ENCODE data around the gene CT47B1.
"Not testable (repeated sequence)": the region's sequence is repeated elsewhere in the genome, so short reads cannot be mapped to it uniquely, and the experiment has no call there.

The CT47B1 gene

GRCh38 chrX:120875766-120876165 is at the start of gene CT47B1:
Gene CT47B1 (minus strand): TSS chrX:120875866. CDS start chrX:120875670, 196 bp downstream.
- DNase-seq: not testable (repeated sequence)

DNA sequence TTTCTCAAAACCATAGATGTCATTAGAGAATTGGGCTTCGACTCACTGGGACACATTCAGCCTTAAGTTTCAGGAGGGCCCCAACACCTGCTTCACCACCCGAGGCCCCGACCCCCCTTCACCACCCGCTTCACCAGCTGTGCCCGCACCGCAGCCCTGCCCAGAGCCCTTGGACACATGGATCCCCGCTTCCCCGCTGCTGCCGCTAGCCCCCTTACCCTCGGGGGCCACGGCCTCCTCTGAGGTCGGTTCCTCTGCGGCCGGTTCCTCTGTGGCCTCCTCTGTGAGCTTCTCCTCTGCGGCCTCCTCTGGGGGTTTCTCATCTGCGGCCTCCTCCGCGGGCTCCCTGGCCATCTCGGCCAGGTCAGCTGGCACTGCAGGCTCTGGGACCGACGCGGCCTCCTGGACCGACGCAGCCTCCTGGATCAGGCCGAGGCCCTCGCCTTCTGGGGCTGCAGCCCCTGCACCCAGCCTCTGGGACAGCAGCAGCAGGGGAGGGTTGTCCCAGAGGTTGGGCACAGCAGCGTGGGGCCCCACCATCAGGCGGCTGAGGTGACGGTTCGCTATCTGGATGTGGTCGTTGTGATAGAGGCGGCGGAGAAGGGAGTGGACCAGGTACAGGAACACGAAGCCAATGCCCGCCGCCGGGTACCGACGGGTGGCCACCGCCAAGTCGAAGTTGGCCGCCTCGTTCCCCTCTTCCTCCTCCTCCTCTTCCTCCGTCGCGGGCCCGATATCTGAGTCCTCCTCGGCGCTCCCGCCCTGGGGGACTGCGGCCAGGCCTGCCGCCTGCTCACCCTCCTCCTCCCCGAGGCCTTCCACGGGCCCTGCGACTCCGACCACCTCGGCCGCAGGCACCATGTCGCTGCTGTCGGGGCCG is 748 bp downstream of the CT47B1 start:
- no peak for DNase-seq

DNA sequence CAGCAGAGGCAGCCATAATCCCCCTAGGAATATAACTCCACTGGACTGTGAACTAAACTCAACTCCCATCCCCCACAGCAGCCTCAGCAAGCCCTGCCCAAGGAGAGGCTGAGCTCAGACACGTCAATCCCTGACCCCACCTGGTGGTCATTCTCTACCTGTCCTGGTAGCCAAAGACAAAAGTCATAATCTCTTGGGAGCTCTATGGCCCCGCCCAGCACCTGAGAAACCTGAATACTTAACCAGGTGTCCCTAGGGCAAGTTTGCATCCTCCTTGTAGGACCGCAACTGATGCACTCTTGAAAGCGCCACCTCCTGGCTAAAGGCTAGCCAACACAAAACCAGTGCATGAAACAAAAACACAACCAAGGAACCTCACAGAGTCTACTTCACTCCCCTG is 18.4 kb downstream of the CT47B1 start:
- DNase-seq: no peak

- no peak for DNase-seq
Observed at GRCh38 chrX:120840827-120841226, 34.8 kb downstream of the CT47B1 start.

DNA sequence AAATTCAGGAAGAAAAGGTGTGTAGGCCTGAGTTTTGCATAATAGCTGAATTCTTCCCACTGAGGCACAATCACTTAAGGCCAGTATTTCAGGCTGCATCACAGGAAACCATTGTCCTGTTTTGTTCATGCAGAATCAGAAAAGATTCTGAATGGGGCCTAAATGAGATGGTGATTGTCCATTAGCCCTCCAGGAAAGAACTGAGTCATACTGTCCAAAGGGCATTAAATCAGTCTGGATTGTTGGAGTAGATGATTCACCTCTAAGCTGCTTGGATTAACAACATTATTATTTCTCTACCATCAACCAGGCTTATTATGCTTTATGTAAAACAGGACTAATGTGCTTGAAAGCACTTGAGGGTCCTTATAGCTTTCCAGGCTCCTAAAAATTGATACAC is 36.2 kb downstream of the CT47B1 start:
- DNase-seq: no peak

GRCh38 chrX:120827213-120827612 is 48.5 kb downstream of the CT47B1 start:
- DNase-seq: not testable (repeated sequence)

DNA sequence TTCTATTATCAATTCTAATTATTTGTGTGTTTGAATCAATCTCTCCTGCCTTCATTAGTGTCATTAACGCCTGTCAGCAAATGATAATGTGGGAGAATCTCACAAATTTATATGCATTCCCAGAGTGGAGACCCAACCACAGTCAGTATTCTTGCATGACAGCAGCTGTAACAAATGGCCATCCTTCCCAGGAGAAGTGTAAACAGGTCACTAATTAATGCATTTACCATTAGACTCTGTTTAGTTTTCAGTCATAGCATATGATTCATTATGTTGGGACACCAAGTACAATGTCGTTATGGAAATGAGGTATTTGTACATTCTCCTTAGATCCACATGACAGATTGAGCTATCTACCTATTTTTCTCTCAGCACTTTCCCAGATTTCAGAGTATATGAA is 50.5 kb downstream of the CT47B1 start:
- DNase-seq: no peak

DNA sequence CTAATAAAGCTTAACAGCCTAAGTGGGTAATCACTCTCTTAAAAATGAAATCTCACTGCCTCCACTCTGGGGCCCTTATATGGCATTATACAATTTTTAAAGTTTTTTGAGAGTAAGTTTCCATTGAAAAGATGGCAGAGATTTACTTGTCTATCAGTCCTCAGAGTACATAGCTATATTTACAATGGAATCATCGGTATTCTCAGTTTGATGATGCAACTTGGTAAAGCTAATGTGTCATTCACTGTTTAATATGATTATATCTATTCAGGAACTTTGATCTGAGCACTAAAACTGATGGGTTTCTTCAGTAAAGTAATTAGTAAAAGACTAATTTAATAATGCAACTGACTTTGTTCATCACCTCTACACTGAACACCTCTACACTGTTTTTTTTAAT is 51.6 kb downstream of the CT47B1 start:
- DNase-seq: no peak

DNA sequence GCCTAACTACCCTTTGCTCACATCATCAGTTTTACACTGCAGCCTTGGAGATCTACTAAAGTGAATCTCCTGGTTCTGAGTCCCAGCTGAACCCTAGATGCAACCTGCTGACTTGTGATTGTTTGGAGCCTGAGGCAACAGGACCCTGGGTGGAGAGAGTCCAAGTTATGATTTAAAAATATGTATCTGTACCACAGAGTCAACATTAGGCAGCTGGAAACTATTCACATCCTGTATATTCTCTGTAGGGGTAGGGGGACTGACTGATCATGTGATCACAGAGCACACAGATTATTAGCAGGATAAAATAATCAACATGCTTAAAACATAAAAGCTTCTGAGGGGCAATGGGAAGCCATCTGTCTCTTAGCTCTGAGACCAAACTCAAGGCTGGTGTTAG is 52.1 kb downstream of the CT47B1 start:
- no peak for DNase-seq
